Hematopoietic multipotent progenitor cell treated with erythropoietin and hydrocortisone succinate and interleukin-3 and kit ligand, for 8 days (in vitro differentiated cells): ENCODE data around the gene TACR2.

ENCODE experiments used
- DNase-seq: peaks from one replicate; pipeline ENCODE4 v3.0.0-alpha.2; 2015

The TACR2 gene

GRCh38 chr10:69366738-69367137, 50.0 kb downstream of the TACR2 start:
- DNase-seq: no peak

- no peak for DNase-seq
Observed at GRCh38 chr10:69364232-69364940, 52.3 kb downstream of the TACR2 start.

GRCh38 chr10:69363666-69364065, 53.1 kb downstream of the TACR2 start:
- no peak for DNase-seq

- DNase-seq: no peak
Observed at GRCh38 chr10:69362471-69362954, 54.2 kb downstream of the TACR2 start.

GRCh38 chr10:69361303-69361614, 55.5 kb downstream of the TACR2 start:
- no peak for DNase-seq

GRCh38 chr10:69360485-69361302, 56.0 kb downstream of the TACR2 start:
- no peak for DNase-seq

- peak; percentile 81 for DNase-seq
Observed at GRCh38 chr10:69359594-69359993, 57.1 kb downstream of the TACR2 start.

GRCh38 chr10:69359148-69359547, 57.6 kb downstream of the TACR2 start:
- no peak for DNase-seq

GRCh38 chr10:69358148-69358795, 58.4 kb downstream of the TACR2 start:
- DNase-seq: no peak

- no peak for DNase-seq
Observed at GRCh38 chr10:69356187-69356586, 60.5 kb downstream of the TACR2 start.

GRCh38 chr10:69353977-69354635, 62.6 kb downstream of the TACR2 start:
- DNase-seq: no peak
